ENCODE measurements around the gene TMEM130. TPM values are rescaled to one million over a fixed set of nuclear protein-coding genes. Genes with fewer than 3 reads are reported as not detected.
A peak's percentile ranks its signal among the peaks of the same experiment; 100 is the strongest.

Gene TMEM130
- total and polyA plus RNA-seq, 2 experiments from 2014 or later = 1.5 to 2.0 TPM

DNA sequence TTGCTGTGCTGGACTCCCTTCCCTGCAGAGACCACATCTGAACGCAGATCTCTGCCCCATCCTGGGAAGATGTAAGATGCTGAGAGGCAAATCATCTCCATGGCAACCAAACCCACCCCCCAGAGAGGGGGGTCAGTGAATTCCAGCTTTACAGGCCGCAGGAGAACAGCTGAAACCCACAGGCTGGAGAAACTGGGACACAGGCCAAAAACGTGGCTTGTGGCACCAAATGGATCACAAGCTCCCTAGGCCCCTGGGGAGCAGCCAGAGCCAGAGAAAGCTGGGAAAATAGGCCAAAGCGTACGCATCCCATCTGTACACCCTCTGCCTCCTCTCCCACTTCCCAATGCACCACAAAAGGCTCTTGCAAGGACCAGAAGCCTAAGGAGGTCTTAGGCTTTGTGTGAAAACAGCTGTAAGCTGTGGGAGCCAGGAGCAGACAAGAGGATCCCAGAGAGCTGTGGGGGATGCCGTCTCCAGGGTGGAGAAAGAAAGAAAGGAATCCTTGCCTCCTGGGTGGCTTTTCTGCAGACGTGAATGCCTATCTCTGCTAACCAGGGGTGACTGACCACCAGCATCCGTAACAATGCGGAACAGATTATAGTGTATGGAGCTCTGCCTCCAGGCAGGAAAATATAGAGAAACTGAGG, 59.5 kb downstream of the TMEM130 start:
- H3K27ac Mint-ChIP-seq = no peak overlapping the region
- H3K4me2 ChIP-seq = no peak overlapping the region
- H3K4me1 Mint-ChIP-seq = peaks cover 4% of the 10 kb centered on the region
- TF ChIP-seq EZH2phosphoT487 (IDR thresholded peaks at IDR 0.05; ENCODE audit: unreplicated experiment) (no peak), POLR2AphosphoS5 (IDR thresholded peaks at IDR 0.05; ENCODE audit: low read depth) (no peak), ZNF331 (CRISPR knock-in tag; IDR thresholded peaks at IDR 0.05; ENCODE audit: low read depth) (no peak), STAT1 (IDR thresholded peaks at IDR 0.05; ENCODE audit: unreplicated experiment) (no peak), EZH2 (IDR thresholded peaks at IDR 0.05; ENCODE audit: low read depth, unreplicated experiment) (no peak), JUNB (IDR thresholded peaks at IDR 0.05; ENCODE audit: unreplicated experiment) (no peak), CREB1 (CRISPR knock-in tag; IDR thresholded peaks at IDR 0.05; ENCODE audit: low read depth) (no peak), NANOG (IDR thresholded peaks at IDR 0.05; ENCODE audit: borderline replicate concordance) (no peak), ZNF114 (CRISPR knock-in tag; IDR thresholded peaks at IDR 0.05) (no peak)
- TF ChIP-seq, protein P1, sequence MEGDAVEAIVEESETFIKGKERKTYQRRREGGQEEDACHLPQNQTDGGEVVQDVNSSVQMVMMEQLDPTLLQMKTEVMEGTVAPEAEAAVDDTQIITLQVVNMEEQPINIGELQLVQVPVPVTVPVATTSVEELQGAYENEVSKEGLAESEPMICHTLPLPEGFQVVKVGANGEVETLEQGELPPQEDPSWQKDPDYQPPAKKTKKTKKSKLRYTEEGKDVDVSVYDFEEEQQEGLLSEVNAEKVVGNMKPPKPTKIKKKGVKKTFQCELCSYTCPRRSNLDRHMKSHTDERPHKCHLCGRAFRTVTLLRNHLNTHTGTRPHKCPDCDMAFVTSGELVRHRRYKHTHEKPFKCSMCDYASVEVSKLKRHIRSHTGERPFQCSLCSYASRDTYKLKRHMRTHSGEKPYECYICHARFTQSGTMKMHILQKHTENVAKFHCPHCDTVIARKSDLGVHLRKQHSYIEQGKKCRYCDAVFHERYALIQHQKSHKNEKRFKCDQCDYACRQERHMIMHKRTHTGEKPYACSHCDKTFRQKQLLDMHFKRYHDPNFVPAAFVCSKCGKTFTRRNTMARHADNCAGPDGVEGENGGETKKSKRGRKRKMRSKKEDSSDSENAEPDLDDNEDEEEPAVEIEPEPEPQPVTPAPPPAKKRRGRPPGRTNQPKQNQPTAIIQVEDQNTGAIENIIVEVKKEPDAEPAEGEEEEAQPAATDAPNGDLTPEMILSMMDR (conservative IDR thresholded peaks at IDR 0.05; ENCODE audit: low read depth in 2 of 2) = no peak
- TF ChIP-seq, protein P2, sequence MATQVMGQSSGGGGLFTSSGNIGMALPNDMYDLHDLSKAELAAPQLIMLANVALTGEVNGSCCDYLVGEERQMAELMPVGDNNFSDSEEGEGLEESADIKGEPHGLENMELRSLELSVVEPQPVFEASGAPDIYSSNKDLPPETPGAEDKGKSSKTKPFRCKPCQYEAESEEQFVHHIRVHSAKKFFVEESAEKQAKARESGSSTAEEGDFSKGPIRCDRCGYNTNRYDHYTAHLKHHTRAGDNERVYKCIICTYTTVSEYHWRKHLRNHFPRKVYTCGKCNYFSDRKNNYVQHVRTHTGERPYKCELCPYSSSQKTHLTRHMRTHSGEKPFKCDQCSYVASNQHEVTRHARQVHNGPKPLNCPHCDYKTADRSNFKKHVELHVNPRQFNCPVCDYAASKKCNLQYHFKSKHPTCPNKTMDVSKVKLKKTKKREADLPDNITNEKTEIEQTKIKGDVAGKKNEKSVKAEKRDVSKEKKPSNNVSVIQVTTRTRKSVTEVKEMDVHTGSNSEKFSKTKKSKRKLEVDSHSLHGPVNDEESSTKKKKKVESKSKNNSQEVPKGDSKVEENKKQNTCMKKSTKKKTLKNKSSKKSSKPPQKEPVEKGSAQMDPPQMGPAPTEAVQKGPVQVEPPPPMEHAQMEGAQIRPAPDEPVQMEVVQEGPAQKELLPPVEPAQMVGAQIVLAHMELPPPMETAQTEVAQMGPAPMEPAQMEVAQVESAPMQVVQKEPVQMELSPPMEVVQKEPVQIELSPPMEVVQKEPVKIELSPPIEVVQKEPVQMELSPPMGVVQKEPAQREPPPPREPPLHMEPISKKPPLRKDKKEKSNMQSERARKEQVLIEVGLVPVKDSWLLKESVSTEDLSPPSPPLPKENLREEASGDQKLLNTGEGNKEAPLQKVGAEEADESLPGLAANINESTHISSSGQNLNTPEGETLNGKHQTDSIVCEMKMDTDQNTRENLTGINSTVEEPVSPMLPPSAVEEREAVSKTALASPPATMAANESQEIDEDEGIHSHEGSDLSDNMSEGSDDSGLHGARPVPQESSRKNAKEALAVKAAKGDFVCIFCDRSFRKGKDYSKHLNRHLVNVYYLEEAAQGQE (IDR thresholded peaks at IDR 0.05; ENCODE audit: unreplicated experiment) = no peak
- TF ChIP-seq, protein P3, sequence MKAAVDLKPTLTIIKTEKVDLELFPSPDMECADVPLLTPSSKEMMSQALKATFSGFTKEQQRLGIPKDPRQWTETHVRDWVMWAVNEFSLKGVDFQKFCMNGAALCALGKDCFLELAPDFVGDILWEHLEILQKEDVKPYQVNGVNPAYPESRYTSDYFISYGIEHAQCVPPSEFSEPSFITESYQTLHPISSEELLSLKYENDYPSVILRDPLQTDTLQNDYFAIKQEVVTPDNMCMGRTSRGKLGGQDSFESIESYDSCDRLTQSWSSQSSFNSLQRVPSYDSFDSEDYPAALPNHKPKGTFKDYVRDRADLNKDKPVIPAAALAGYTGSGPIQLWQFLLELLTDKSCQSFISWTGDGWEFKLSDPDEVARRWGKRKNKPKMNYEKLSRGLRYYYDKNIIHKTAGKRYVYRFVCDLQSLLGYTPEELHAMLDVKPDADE (IDR thresholded peaks at IDR 0.05) = no peak
- TF ChIP-seq, protein P4, sequence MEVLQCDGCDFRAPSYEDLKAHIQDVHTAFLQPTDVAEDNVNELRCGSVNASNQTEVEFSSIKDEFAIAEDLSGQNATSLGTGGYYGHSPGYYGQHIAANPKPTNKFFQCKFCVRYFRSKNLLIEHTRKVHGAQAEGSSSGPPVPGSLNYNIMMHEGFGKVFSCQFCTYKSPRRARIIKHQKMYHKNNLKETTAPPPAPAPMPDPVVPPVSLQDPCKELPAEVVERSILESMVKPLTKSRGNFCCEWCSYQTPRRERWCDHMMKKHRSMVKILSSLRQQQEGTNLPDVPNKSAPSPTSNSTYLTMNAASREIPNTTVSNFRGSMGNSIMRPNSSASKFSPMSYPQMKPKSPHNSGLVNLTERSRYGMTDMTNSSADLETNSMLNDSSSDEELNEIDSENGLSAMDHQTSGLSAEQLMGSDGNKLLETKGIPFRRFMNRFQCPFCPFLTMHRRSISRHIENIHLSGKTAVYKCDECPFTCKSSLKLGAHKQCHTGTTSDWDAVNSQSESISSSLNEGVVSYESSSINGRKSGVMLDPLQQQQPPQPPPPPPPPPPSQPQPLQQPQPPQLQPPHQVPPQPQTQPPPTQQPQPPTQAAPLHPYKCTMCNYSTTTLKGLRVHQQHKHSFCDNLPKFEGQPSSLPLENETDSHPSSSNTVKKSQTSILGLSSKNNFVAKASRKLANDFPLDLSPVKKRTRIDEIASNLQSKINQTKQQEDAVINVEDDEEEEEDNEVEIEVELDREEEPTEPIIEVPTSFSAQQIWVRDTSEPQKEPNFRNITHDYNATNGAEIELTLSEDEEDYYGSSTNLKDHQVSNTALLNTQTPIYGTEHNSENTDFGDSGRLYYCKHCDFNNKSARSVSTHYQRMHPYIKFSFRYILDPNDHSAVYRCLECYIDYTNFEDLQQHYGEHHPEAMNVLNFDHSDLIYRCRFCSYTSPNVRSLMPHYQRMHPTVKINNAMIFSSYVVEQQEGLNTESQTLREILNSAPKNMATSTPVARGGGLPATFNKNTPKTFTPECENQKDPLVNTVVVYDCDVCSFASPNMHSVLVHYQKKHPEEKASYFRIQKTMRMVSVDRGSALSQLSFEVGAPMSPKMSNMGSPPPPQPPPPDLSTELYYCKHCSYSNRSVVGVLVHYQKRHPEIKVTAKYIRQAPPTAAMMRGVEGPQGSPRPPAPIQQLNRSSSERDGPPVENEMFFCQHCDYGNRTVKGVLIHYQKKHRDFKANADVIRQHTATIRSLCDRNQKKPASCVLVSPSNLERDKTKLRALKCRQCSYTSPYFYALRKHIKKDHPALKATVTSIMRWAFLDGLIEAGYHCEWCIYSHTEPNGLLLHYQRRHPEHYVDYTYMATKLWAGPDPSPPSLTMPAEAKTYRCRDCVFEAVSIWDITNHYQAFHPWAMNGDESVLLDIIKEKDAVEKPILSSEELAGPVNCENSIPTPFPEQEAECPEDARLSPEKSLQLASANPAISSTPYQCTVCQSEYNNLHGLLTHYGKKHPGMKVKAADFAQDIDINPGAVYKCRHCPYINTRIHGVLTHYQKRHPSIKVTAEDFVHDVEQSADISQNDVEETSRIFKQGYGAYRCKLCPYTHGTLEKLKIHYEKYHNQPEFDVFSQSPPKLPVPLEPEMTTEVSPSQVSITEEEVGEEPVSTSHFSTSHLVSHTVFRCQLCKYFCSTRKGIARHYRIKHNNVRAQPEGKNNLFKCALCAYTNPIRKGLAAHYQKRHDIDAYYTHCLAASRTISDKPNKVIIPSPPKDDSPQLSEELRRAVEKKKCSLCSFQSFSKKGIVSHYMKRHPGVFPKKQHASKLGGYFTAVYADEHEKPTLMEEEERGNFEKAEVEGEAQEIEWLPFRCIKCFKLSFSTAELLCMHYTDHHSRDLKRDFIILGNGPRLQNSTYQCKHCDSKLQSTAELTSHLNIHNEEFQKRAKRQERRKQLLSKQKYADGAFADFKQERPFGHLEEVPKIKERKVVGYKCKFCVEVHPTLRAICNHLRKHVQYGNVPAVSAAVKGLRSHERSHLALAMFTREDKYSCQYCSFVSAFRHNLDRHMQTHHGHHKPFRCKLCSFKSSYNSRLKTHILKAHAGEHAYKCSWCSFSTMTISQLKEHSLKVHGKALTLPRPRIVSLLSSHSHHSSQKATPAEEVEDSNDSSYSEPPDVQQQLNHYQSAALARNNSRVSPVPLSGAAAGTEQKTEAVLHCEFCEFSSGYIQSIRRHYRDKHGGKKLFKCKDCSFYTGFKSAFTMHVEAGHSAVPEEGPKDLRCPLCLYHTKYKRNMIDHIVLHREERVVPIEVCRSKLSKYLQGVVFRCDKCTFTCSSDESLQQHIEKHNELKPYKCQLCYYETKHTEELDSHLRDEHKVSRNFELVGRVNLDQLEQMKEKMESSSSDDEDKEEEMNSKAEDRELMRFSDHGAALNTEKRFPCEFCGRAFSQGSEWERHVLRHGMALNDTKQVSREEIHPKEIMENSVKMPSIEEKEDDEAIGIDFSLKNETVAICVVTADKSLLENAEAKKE (CRISPR knock-in tag; IDR thresholded peaks at IDR 0.05) = no peak
- peak; percentile 52 for ATAC-seq
- no peaks in the 10 kb centered on the region for H4K20me1 ChIP-seq (replicated peaks; ENCODE audit: insufficient read depth)
- H3K27me3 Mint-ChIP-seq (ENCODE audit: insufficient read depth, low read depth, poor library complexity) = no peaks in the 10 kb centered on the region
- 0 out of 2 replicates have a peak, but pooled peaks cover 3% of the 10 kb centered on the region for H3K9me2 ChIP-seq (ENCODE audit: insufficient read depth)
- no peak overlapping the region for H3K4me3 Mint-ChIP-seq
- no peaks in the 10 kb centered on the region for H3K36me3 ChIP-seq (ENCODE audit: insufficient read depth)
- no peaks in the 10 kb centered on the region for H3K27me3 ChIP-seq (ENCODE audit: insufficient read depth)
- no peak for DNase-seq (ENCODE audit: low spot score)
- no peak overlapping the region for H2AFZ ChIP-seq
- peaks cover 4% of the 10 kb centered on the region; the same call in 1 of the 3 replicates for H3K36me3 Mint-ChIP-seq (ENCODE audit: low read depth)
- H3K79me2 ChIP-seq (replicated peaks; ENCODE audit: insufficient read depth) = no peaks in the 10 kb centered on the region
- peaks cover 13% of the 10 kb centered on the region; the same call in 2 of the 3 replicates for H3K9me3 Mint-ChIP-seq
- H3K4me3 ChIP-seq = no peak overlapping the region
- H3F3A ChIP-seq (replicated peaks; ENCODE audit: low read depth) = no peaks in the 10 kb centered on the region
- H3K27ac ChIP-seq (ENCODE audit: low read depth) = no peak overlapping the region
- no peaks in the 10 kb centered on the region for H3K4me1 ChIP-seq (ENCODE audit: insufficient read depth)
